ENCODE data around the gene SIK2. TPM values are rescaled to one million over a fixed set of nuclear protein-coding genes. Genes with fewer than 3 reads are reported as not detected.
"Not testable (repeated sequence)": the region's sequence is repeated elsewhere in the genome, so short reads cannot be mapped to it uniquely, and the experiment has no call there.

Gene SIK2
- polyA plus RNA-seq, 1 experiment: 23.4 TPM

GRCh38 chr11:111707039-111707690 lies 104.9 kb downstream of the SIK2 start:
- TF ChIP-seq CTCF (IDR thresholded peaks at IDR 0.05; ENCODE audit: low read depth, low read length): no peak
- POLR2A ChIA-PET: interaction anchor here (0.7 to 0.8 kb wide), 4 partner anchors 12 to 164 kb away, joined by 5 to 13 read pairs (median 7); partner anchors contain the start of gene ALG9
- H3K9me3 ChIP-seq (ENCODE audit: control insufficient read depth, insufficient read depth, low read length): no peaks in the 10 kb centered on the region
- DNase-seq (ENCODE audit: low read depth, low spot score): peak; percentile 74
- no peaks in the 10 kb centered on the region for H3K27me3 ChIP-seq (ENCODE audit: control insufficient read depth, insufficient read depth, low read length)
- H3K4me3 ChIP-seq (ENCODE audit: low read depth, low read length): no peak overlapping the region
- H3K27ac ChIP-seq (ENCODE audit: low read depth, low read length): no peak overlapping the region
- CTCF ChIA-PET: no interaction called here

GRCh38 chr11:111707691-111708067 lies 105.4 kb downstream of the SIK2 start:
- Histone ChIP-seq H3K27ac (ENCODE audit: low read depth, low read length) (no peak overlapping the region), H3K27me3 (ENCODE audit: control insufficient read depth, insufficient read depth, low read length) (no peaks in the 10 kb centered on the region), H3K9me3 (ENCODE audit: control insufficient read depth, insufficient read depth, low read length) (no peaks in the 10 kb centered on the region), H3K4me3 (ENCODE audit: low read depth, low read length) (no peak overlapping the region)
- no peak for TF ChIP-seq CTCF (IDR thresholded peaks at IDR 0.05; ENCODE audit: low read depth, low read length)
- ChIA-PET POLR2A (no interaction called here), CTCF (no interaction called here)
- DNase-seq (ENCODE audit: low read depth, low spot score): no peak

GRCh38 chr11:111714522-111714921 lies 112.3 kb downstream of the SIK2 start:
- CTCF ChIA-PET: interaction anchor here (1.6 to 1.8 kb wide), 2 partner anchors 63 to 110 kb away, joined by 4 read pairs; no protein-coding TSS in a partner anchor

GRCh38 chr11:111715142-111715816 lies 113.0 kb downstream of the SIK2 start:
- ChIA-PET POLR2A (no interaction called here), CTCF (interaction anchor here (0.9 to 1.8 kb wide), 2 partner anchors 62 to 111 kb away, joined by 3 to 4 read pairs; no protein-coding TSS in a partner anchor)
- TF ChIP-seq CTCF (IDR thresholded peaks at IDR 0.05; ENCODE audit: low read depth, low read length): no peak
- Histone ChIP-seq H3K9me3 (ENCODE audit: control insufficient read depth, insufficient read depth, low read length) (no peaks in the 10 kb centered on the region), H3K4me3 (ENCODE audit: low read depth, low read length) (no peak overlapping the region), H3K27me3 (ENCODE audit: control insufficient read depth, insufficient read depth, low read length) (no peaks in the 10 kb centered on the region), H3K27ac (ENCODE audit: low read depth, low read length) (no peak overlapping the region)
- no peak for DNase-seq (ENCODE audit: low read depth, low spot score)

More at GRCh38 chr11:111714522-111714921, 112.3 kb downstream of the SIK2 start:
- Histone ChIP-seq H3K9me3 (ENCODE audit: control insufficient read depth, insufficient read depth, low read length) (no peaks in the 10 kb centered on the region), H3K27ac (ENCODE audit: low read depth, low read length) (no peak overlapping the region), H3K4me3 (ENCODE audit: low read depth, low read length) (no peak overlapping the region), H3K27me3 (ENCODE audit: control insufficient read depth, insufficient read depth, low read length) (no peaks in the 10 kb centered on the region)
- POLR2A ChIA-PET: no interaction called here
- DNase-seq (ENCODE audit: low read depth, low spot score): no peak
- no peak for TF ChIP-seq CTCF (IDR thresholded peaks at IDR 0.05; ENCODE audit: low read depth, low read length)

- POLR2A ChIA-PET; H3K9me3 ChIP-seq (ENCODE audit: control insufficient read depth, insufficient read depth, low read length); H3K27me3 ChIP-seq (ENCODE audit: control insufficient read depth, insufficient read depth, low read length); DNase-seq (ENCODE audit: low read depth, low spot score); H3K27ac ChIP-seq (ENCODE audit: low read depth, low read length); H3K4me3 ChIP-seq (ENCODE audit: low read depth, low read length): not testable (repeated sequence)
- CTCF ChIA-PET: interaction anchor here (1.6 to 2.3 kb wide), 2 partner anchors 113 to 124 kb away, joined by 3 to 11 read pairs; no protein-coding TSS in a partner anchor
These were observed 115.4 kb downstream of the SIK2 start for GRCh38 chr11:111717660-111718059.
